GM12878 (cell line): Measurements from ENCODE around the gene SHISAL2B. TPM values are rescaled to one million over a fixed set of nuclear protein-coding genes. Genes with fewer than 3 reads are reported as not detected.

Source experiments
- ATAC-seq: fragments of 200-7000 bp; cut with Tn5 transposase; 3 replicates; pipeline ENCODE4 v1.9.1; 2020; ENCODE audit warnings: mild to moderate bottlenecking, moderate library complexity
- BruUV-seq: library from RNA; stranded (reverse); fragments of 400-500 nt; replicated peaks from 2 replicates; lab custom pipeline; 2021; lab: Mats Ljungman, UMichigan
- CTCF ChIA-PET: fragments of 300-600 bp; sonication (Branson Sonifier 250); formaldehyde crosslinking; extraction: SDS; loops from one replicate; lab custom pipeline; 2021; ENCODE audit warnings: inconsistent platforms; lab: Yijun Ruan, JAX
- POLR2A ChIA-PET: fragments of 350-600 bp; formaldehyde crosslinking; extraction: SDS; loops from one replicate; lab custom pipeline; 2021; ENCODE audit warnings: inconsistent platforms; lab: Charles Lee
- RAD21 ChIA-PET: fragments of 300-600 bp; sonication (Branson Sonifier 250); formaldehyde crosslinking; loops from one replicate; lab custom pipeline; 2023; ENCODE audit warnings: antibody characterized with exemption; ENCODE audit not compliant: unreplicated experiment; lab: Charles Lee
- SMC1A ChIA-PET: fragments of 300-600 bp; sonication (Branson Sonifier 250); formaldehyde crosslinking; loops from one replicate; lab custom pipeline; 2023; ENCODE audit not compliant: unreplicated experiment, uncharacterized antibody; lab: Charles Lee
- DNase-seq: peaks from one replicate; pipeline ENCODE4 v3.0.0-alpha.2; 2011; ENCODE audit warnings: low read depth, low spot score
- FAIRE-seq: peaks from 3 replicates; lab custom pipeline; 2011; peaks lifted over from hg19 to GRCh38; lab: Jason Lieb, UNC
- H2AFZ ChIP-seq: 2 replicates; pipeline ENCODE4 v1.6.0; 2011; ENCODE audit warnings: low read depth, low read length, control low read depth; ENCODE audit not compliant: control insufficient read depth
- H3K27ac ChIP-seq: 2 replicates; pipeline ENCODE4 v1.5.1; 2011; ENCODE audit warnings: control low read depth; ENCODE audit not compliant: control insufficient read depth, insufficient read depth
- H3K27me3 ChIP-seq, 2 experiments: replicated peaks in 1 of 2; 2 replicates each; pipeline versions ENCODE4 v1.6.0 to v1.6.1; 2011; ENCODE audit warnings: low read length in 1 of 2; ENCODE audit not compliant: control insufficient read depth in 2 of 2, insufficient read depth in 2 of 2
- H3K36me3 ChIP-seq, 2 experiments: 2 replicates each; pipeline ENCODE4 v1.5.1; 2011; ENCODE audit warnings: low read length in 1 of 2; ENCODE audit not compliant: control insufficient read depth in 2 of 2, insufficient read depth in 2 of 2
- H3K4me1 ChIP-seq: 2 replicates; pipeline ENCODE4 v1.6.1; 2011; ENCODE audit warnings: mild to moderate bottlenecking, low read length, moderate library complexity, mixed read lengths; ENCODE audit not compliant: control insufficient read depth, insufficient read depth
- H3K4me2 ChIP-seq: 2 replicates; pipeline ENCODE4 v1.6.0; 2011; ENCODE audit warnings: control low read depth; ENCODE audit not compliant: control insufficient read depth, insufficient read depth
- H3K4me3 ChIP-seq: fragments of 200-600 bp; sonication (generic); 2 replicates; pipeline ENCODE4 v1.5.1; 2016
- H3K79me2 ChIP-seq: 2 replicates; pipeline ENCODE4 v1.6.0; 2011; ENCODE audit warnings: low read length; ENCODE audit not compliant: control insufficient read depth, insufficient read depth
- H3K9ac ChIP-seq: 2 replicates; pipeline ENCODE4 v1.8.0; 2011; ENCODE audit warnings: low read length, control low read depth, mixed read lengths; ENCODE audit not compliant: control insufficient read depth, insufficient read depth
- H3K9me3 ChIP-seq: replicated peaks from 3 replicates; pipeline ENCODE4 v1.5.1; 2011; ENCODE audit warnings: mild to moderate bottlenecking, low read length; ENCODE audit not compliant: control insufficient read depth, insufficient read depth
- H4K20me1 ChIP-seq: 2 replicates; pipeline ENCODE4 v1.6.0; 2011; ENCODE audit not compliant: control insufficient read depth, insufficient read depth
- ATF3 ChIP-seq: IDR thresholded peaks from 2 replicates; pipeline ENCODE4 v1.6.1; 2011; ENCODE audit warnings: low read depth, mild to moderate bottlenecking, low read length, moderate library complexity, borderline replicate concordance; ENCODE audit errors: extremely low read depth
- CHD1 ChIP-seq: IDR thresholded peaks from 2 replicates; pipeline ENCODE4 v1.6.1; 2012; ENCODE audit warnings: low read depth, low read length, improper control_type of control experiment
- DPF2 ChIP-seq: fragments of 450-650 bp; IDR thresholded peaks from 2 replicates; pipeline ENCODE4 v1.6.1; 2017; ENCODE audit warnings: mild to moderate bottlenecking
- E2F4 ChIP-seq: IDR thresholded peaks from 2 replicates; pipeline ENCODE4 v1.6.1; 2012; ENCODE audit warnings: low read depth, low read length, improper control_type of control experiment
- ESRRA ChIP-seq: IDR thresholded peaks from 2 replicates; pipeline ENCODE4 v1.6.1; 2012; ENCODE audit warnings: mild to moderate bottlenecking, low read length, improper control_type of control experiment
- IKZF2 ChIP-seq, 2 experiments: fragments of 450-650 bp; IDR thresholded peaks; 2 replicates each; pipeline ENCODE4 v1.6.1; 2017; ENCODE audit warnings: mild to moderate bottlenecking in 2 of 2, moderate library complexity in 2 of 2
- MEF2A ChIP-seq: IDR thresholded peaks from 2 replicates; pipeline ENCODE4 v1.6.1; 2011; ENCODE audit warnings: low read depth, mild to moderate bottlenecking, low read length, moderate library complexity; ENCODE audit not compliant: insufficient read depth
- MLLT1 ChIP-seq: fragments of 450-650 bp; IDR thresholded peaks from 2 replicates; pipeline ENCODE4 v1.6.1; 2016; ENCODE audit warnings: mild to moderate bottlenecking
- MTA3 ChIP-seq: IDR thresholded peaks from 2 replicates; pipeline ENCODE4 v1.6.1; 2012; ENCODE audit warnings: low read length, inconsistent platforms, borderline replicate concordance
- NFXL1 ChIP-seq: fragments of 450-650 bp; IDR thresholded peaks from 2 replicates; pipeline ENCODE4 v1.6.1; 2017; ENCODE audit warnings: antibody characterized with exemption, mild to moderate bottlenecking, borderline replicate concordance
- NRF1 ChIP-seq: conservative IDR thresholded peaks from 2 replicates; pipeline ENCODE4 v1.6.1; 2011; ENCODE audit warnings: mild to moderate bottlenecking, low read depth, low read length, improper control_type of control experiment
- ZBTB11 ChIP-seq: fragments of 450-650 bp; formaldehyde crosslinking; IDR thresholded peaks from 2 replicates; pipeline ENCODE4 v1.5.0; 2022; ENCODE audit warnings: mild to moderate bottlenecking, missing genetic modification characterization
- ZBTB40 ChIP-seq: fragments of 450-650 bp; IDR thresholded peaks from 2 replicates; pipeline ENCODE4 v1.6.1; 2016; ENCODE audit warnings: mild to moderate bottlenecking, moderate library complexity, borderline replicate concordance
- WGBS: methylation state at CpG from one replicate; pipeline ENCODE4 v1.1.6; 2016; ENCODE audit warnings: low lambda C conversion rate; ENCODE audit not compliant: insufficient replicate concordance, insufficient coverage; ENCODE audit errors: missing lambda C conversion rate; 5-methylcytosine and 5-hydroxymethylcytosine counted together
- in situ Hi-C: fragments of 300-500 bp; cut with MboI; formaldehyde crosslinking; loops from 9 replicates; pipeline ENCODE4 v1.14.3; 2018; ENCODE audit warnings: mixed read lengths
- intact Hi-C: fragments of 100-400 bp; cut with micrococcal nuclease; formaldehyde crosslinking; loops from one replicate; pipeline ENCODE4 v1.14.2; 2022; ENCODE audit not compliant: unreplicated experiment
- polyA plus RNA-seq, 11 experiments: library from polyadenylated mRNA; depleted of rRNA in 4 of 11; unstranded in 6 of 11; stranded (reverse) in 5 of 11; fragments of >200 nt; fragmentation: Nextera tagmentation in 4 of 11; fragmentation: Illumina TruSeq in 1 of 11; extraction: Ambion mirVana in 4 of 11; extraction: Trizol in 1 of 11; gene quantifications; 1 replicate in 1 of 11; 2 replicates in 10 of 11; pipeline versions ENCODE4 v1.2.1 to v1.2.3, GENCODE V29; 2011 to 2016; ENCODE audit warnings: inconsistent platforms in 2 of 11, missing spikeins in 2 of 11, low read depth in 1 of 11
- total RNA-seq, 4 experiments: library from RNA; depleted of rRNA in 3 of 4; stranded (reverse); fragments of >200 nt in 3 of 4; fragmentation: Illumina TruSeq in 1 of 4; extraction: Trizol in 1 of 4; gene quantifications; 2 replicates each; pipeline versions ENCODE4 v1.2.1 to v1.2.3, GENCODE V29; 2013 to 2021

SHISAL2B gene
- total and polyA plus RNA-seq, 10 of the 15 experiments (the other 5 are each of a cell fraction or from before 2014, with no cell fraction given) = not detected

- no peak for ATAC-seq
- no peak overlapping the region for H3K4me2 ChIP-seq
- no peak overlapping the region for H2AFZ ChIP-seq
- H3K27me3 ChIP-seq = no peaks in the 10 kb centered on the region
- ChIA-PET POLR2A (interaction anchor here (0.9 to 1.0 kb wide), 2 partner anchors 9 to 11 kb away, joined by 3 read pairs; no protein-coding TSS in a partner anchor), RAD21 (no interaction called here), SMC1A (interaction anchor here (0.6 to 1.3 kb wide), 4 partner anchors 12 to 1199 kb away, joined by 3 to 4 read pairs (median 3); no protein-coding TSS in a partner anchor), CTCF (interaction anchor here (2.1 kb wide), 1 partner anchor 11 kb away, joined by 10 read pairs; no protein-coding TSS in a partner anchor)
- peaks cover 47% of the 10 kb centered on the region for H3K79me2 ChIP-seq
- H3K27ac ChIP-seq = no peak overlapping the region
- H3K9ac ChIP-seq = no peak overlapping the region
- H3K4me1 ChIP-seq = peaks cover 13% of the 10 kb centered on the region
- H3K36me3 ChIP-seq = peaks cover 0 to 32% of the 10 kb centered on the region in 2 experiments; a peak in 2 of 4 replicates
- H3K4me3 ChIP-seq = no peak overlapping the region
- FAIRE-seq = no peak
- no peak for DNase-seq
- intact Hi-C loops = no loop called here
- no peaks in the 10 kb centered on the region for H4K20me1 ChIP-seq
- in situ Hi-C loops = no loop called here
- WGBS = 96% methylated on average over 4 of the region's 4 CpGs
- BruUV-seq = no TSS peak
- no peaks in the 10 kb centered on the region for H3K9me3 ChIP-seq
- TF ChIP-seq ESRRA (no peak), MTA3 (no peak), E2F4 (no peak), ZBTB11 (CRISPR knock-in tag) (no peak), MLLT1 (no peak), NFXL1 (no peak), IKZF2 (IDR thresholded peaks at IDR 0.05) (no peak), CHD1 (no peak), MEF2A (no peak), NRF1 (no peak), DPF2 (no peak), ATF3 (no peak), ZBTB40 (no peak)
Measured at GRCh38 chr5:64763948-64764503, 73.7 kb downstream of the SHISAL2B start.
